ENCODE data around the gene TTC39A. TPM values are rescaled to one million over a fixed set of nuclear protein-coding genes. Genes with fewer than 3 reads are reported as not detected.

TTC39A gene
- total RNA-seq, 4 donors from 2014 or later = 25.6 to 39.8 (median 30.7) TPM

GRCh38 chr1:51348147-51348527 lies 17.8 kb upstream of the TTC39A start:
- peaks cover 0 to 7% of the 10 kb centered on the region in 2 donors for H3K27me3 ChIP-seq
- no peaks in the 10 kb centered on the region for H3K36me3 ChIP-seq
- TF ChIP-seq CTCF (IDR thresholded peaks at IDR 0.05) (no peak), POLR2A (IDR thresholded peaks at IDR 0.05) (no peak)
- H3K9me3 ChIP-seq = no peaks in the 10 kb centered on the region
- no peak for DNase-seq
- peaks cover 0 to 12% (median 2%) of the 10 kb centered on the region in 4 donors for H3K4me1 ChIP-seq
- H3K27ac ChIP-seq = no peak overlapping the region
- H3K4me3 ChIP-seq = no peak overlapping the region

GRCh38 chr1:51347398-51348146 lies 17.2 kb upstream of the TTC39A start:
- no peak overlapping the region for H3K27ac ChIP-seq
- peaks cover 0 to 12% (median 2%) of the 10 kb centered on the region in 4 donors for H3K4me1 ChIP-seq
- DNase-seq = no peak
- TF ChIP-seq POLR2A (IDR thresholded peaks at IDR 0.05) = no peak
- TF ChIP-seq CTCF (IDR thresholded peaks at IDR 0.05) = no peak
- H3K9me3 ChIP-seq = no peaks in the 10 kb centered on the region
- H3K27me3 ChIP-seq = peaks cover 0 to 7% of the 10 kb centered on the region in 2 donors
- no peak overlapping the region for H3K4me3 ChIP-seq
- no peaks in the 10 kb centered on the region for H3K36me3 ChIP-seq

GRCh38 chr1:51346086-51346942 lies 16.0 kb upstream of the TTC39A start:
- Histone ChIP-seq H3K36me3 (no peaks in the 10 kb centered on the region), H3K27ac (no peak overlapping the region), H3K4me3 (no peak overlapping the region), H3K27me3 (peaks cover 0 to 7% of the 10 kb centered on the region in 2 donors), H3K4me1 (peaks cover 0 to 12% (median 2%) of the 10 kb centered on the region in 4 donors), H3K9me3 (no peaks in the 10 kb centered on the region)
- no peak for DNase-seq
- TF ChIP-seq CTCF (IDR thresholded peaks at IDR 0.05) (no peak), POLR2A (IDR thresholded peaks at IDR 0.05) (no peak)

- peaks cover 0 to 12% (median 2%) of the 10 kb centered on the region in 4 donors for H3K4me1 ChIP-seq
- no peak for DNase-seq
- H3K27ac ChIP-seq = no peak overlapping the region
- peak overlapping the region in 2 of 4 donors; percentile 21 to 62 for H3K4me3 ChIP-seq
- TF ChIP-seq POLR2A (IDR thresholded peaks at IDR 0.05) = no peak
- no peak for TF ChIP-seq CTCF (IDR thresholded peaks at IDR 0.05)
- no peaks in the 10 kb centered on the region for H3K36me3 ChIP-seq
- peaks cover 0 to 7% of the 10 kb centered on the region in 2 donors for H3K27me3 ChIP-seq
- H3K9me3 ChIP-seq = no peaks in the 10 kb centered on the region
Observed at GRCh38 chr1:51345300-51345687, 14.9 kb upstream of the TTC39A start.

GRCh38 chr1:51344602-51345299 lies 14.4 kb upstream of the TTC39A start:
- H3K27ac ChIP-seq = no peak overlapping the region
- no peaks in the 10 kb centered on the region for H3K9me3 ChIP-seq
- TF ChIP-seq POLR2A (IDR thresholded peaks at IDR 0.05) = no peak
- TF ChIP-seq CTCF (IDR thresholded peaks at IDR 0.05) = peak in 3 of 6 experiments; percentile 16 to 37 (median 34)
- peaks cover 0 to 7% of the 10 kb centered on the region in 2 donors for H3K27me3 ChIP-seq
- H3K36me3 ChIP-seq = no peaks in the 10 kb centered on the region
- H3K4me1 ChIP-seq = peaks cover 0 to 12% (median 2%) of the 10 kb centered on the region in 4 donors
- peak in 2 of 3 donors; percentile 62 to 69 for DNase-seq
- peak overlapping the region in 3 of 4 donors; percentile 21 to 62 (median 44) for H3K4me3 ChIP-seq
